ENCODE results near the gene IQCE.

GRCh38 chr7:2537981-2538851 is 20.6 kb upstream of the IQCE start:
- TF ChIP-seq CTCF (IDR thresholded peaks at IDR 0.05) (no peak), POLR2A (IDR thresholded peaks at IDR 0.05) (no peak)
